Gastroesophageal sphincter (tissue), 3 donors: ENCODE measurements around the gene RGL1.

ENCODE experiments used
- CTCF ChIP-seq, 4 experiments: fragments of 200-600 bp in 2 of 4; fragments of 450-650 bp in 2 of 4; sonication (generic) in 1 of 4; IDR thresholded peaks; one replicate each; pipeline ENCODE4 v1.5.1; 2017 to 2019; ENCODE audit warnings: antibody characterized with exemption in 4 of 4, mild to moderate bottlenecking in 2 of 4, moderate library complexity in 2 of 4
- EP300 ChIP-seq: sonication (generic); formaldehyde crosslinking; IDR thresholded peaks from one replicate; pipeline ENCODE4 v1.6.1; 2017; ENCODE audit warnings: antibody characterized with exemption, mild to moderate bottlenecking
- POLR2A ChIP-seq, 2 donors: fragments of 450-650 bp; IDR thresholded peaks; one replicate each; pipeline ENCODE4 v1.6.1; 2017; ENCODE audit warnings: antibody characterized with exemption in 2 of 2, mild to moderate bottlenecking in 2 of 2, moderate library complexity in 1 of 2

- TF ChIP-seq POLR2A (IDR thresholded peaks at IDR 0.05) (no peak), CTCF (IDR thresholded peaks at IDR 0.05) (no peak), EP300 (no peak)
Measured at GRCh38 chr1:183937611-183938010, 132.7 kb downstream of the RGL1 start.
